OCI-LY3 (cell line): ENCODE measurements around the gene MRPL50.

Source experiments
- CTCF ChIP-seq: fragments of 200-600, 300-600 bp; sonication (generic); IDR thresholded peaks from 2 replicates; pipeline ENCODE4 v1.5.1; 2014; ENCODE audit warnings: antibody characterized with exemption, low read length, low read depth
- EZH2phosphoT487 ChIP-seq: fragments of 200-600 bp; shearing (Covaris generic); IDR thresholded peaks from 2 replicates; pipeline ENCODE4 v1.6.1; 2018; ENCODE audit warnings: antibody characterized with exemption, mixed run types, low read depth

DNA sequence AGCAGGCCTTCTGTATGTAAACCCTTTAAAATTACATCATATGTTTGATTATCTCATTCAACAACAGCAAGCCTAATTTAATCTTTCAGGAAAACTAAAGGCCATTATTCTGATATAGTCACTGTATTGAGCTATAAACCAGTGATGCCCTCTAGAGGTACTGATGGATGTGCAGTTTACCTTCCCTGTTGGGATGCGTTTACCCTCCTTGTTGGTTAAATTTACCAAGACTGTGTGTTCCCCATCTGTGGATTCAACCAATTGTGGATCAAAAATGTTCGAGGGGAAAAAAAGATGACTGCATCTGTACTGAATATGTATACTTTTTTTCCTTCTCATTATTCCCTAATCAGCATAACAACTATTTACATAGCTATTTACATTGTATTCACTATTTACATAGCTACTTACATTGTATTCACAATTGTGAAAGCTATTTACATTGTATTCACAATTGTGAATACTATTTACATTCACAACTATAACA, 9.9 kb downstream of the MRPL50 start:
- no peak for TF ChIP-seq CTCF
- TF ChIP-seq EZH2phosphoT487: no peak
